Progenitor cell of endocrine pancreas (in vitro differentiated cells): ENCODE results near the gene SLC15A1. TPM values are rescaled to one million over a fixed set of nuclear protein-coding genes. Genes with fewer than 3 reads are reported as not detected.

Experiments used
- DNase-seq: peaks from one replicate; pipeline ENCODE4 v3.0.0; 2021; ENCODE audit warnings: low spot score; ENCODE audit not compliant: unreplicated experiment
- H3K27ac Mint-ChIP-seq: 2 replicates; pipeline ENCODE4 v1.8.0; 2021; ENCODE audit warnings: mild to moderate bottlenecking, moderate library complexity, mixed read lengths
- H3K27me3 Mint-ChIP-seq: 2 replicates; pipeline ENCODE4 v1.8.0; 2021; ENCODE audit warnings: mixed read lengths
- H3K36me3 Mint-ChIP-seq: 2 replicates; pipeline ENCODE4 v1.8.0; 2022; ENCODE audit warnings: mixed read lengths; ENCODE audit not compliant: insufficient read depth
- H3K4me1 Mint-ChIP-seq: 2 replicates; pipeline ENCODE4 v1.8.0; 2021; ENCODE audit warnings: low read depth, mixed read lengths
- H3K4me3 Mint-ChIP-seq: 2 replicates; pipeline ENCODE4 v1.8.0; 2021; ENCODE audit warnings: low read depth, mild to moderate bottlenecking, moderate library complexity, mixed read lengths
- H3K9me3 Mint-ChIP-seq: 2 replicates; pipeline ENCODE4 v1.8.0; 2021; ENCODE audit warnings: low read depth, mixed read lengths
- CTCF ChIP-seq: fragments of 200-600 bp; sonication (generic); IDR thresholded peaks from one replicate; pipeline ENCODE4 v1.5.0; 2021; ENCODE audit warnings: antibody characterized with exemption, mild to moderate bottlenecking; ENCODE audit not compliant: unreplicated experiment
- total RNA-seq: library from RNA; stranded (reverse); gene quantifications from 2 replicates; pipeline ENCODE4 v1.2.1, GENCODE V29; 2021

Gene SLC15A1
- total RNA-seq, 1 donor from 2014 or later, result 0.53 TPM

- H3K4me1 Mint-ChIP-seq, result no peaks in the 10 kb centered on the region
- no peak overlapping the region for H3K27ac Mint-ChIP-seq
- H3K4me3 Mint-ChIP-seq, result no peak overlapping the region
- TF ChIP-seq CTCF, result no peak
- H3K36me3 Mint-ChIP-seq, result no peaks in the 10 kb centered on the region
- H3K27me3 Mint-ChIP-seq, result peaks cover 10% of the 10 kb centered on the region
- no peak for DNase-seq
- no peaks in the 10 kb centered on the region for H3K9me3 Mint-ChIP-seq
Measured at GRCh38 chr13:98771838-98772611, 19.6 kb upstream of the SLC15A1 start.

GRCh38 chr13:98769736-98770135 is 17.3 kb upstream of the SLC15A1 start:
- DNase-seq, result no peak
- Mint-ChIP-seq H3K36me3 (no peaks in the 10 kb centered on the region), H3K4me1 (peaks cover 5% of the 10 kb centered on the region), H3K27ac (no peak overlapping the region), H3K9me3 (no peaks in the 10 kb centered on the region), H3K27me3 (peaks cover 10% of the 10 kb centered on the region), H3K4me3 (no peak overlapping the region)
- no peak for TF ChIP-seq CTCF

- Mint-ChIP-seq H3K27ac (no peak overlapping the region), H3K27me3 (peaks cover 10% of the 10 kb centered on the region), H3K4me1 (peaks cover 5% of the 10 kb centered on the region), H3K9me3 (no peaks in the 10 kb centered on the region), H3K36me3 (no peaks in the 10 kb centered on the region), H3K4me3 (no peak overlapping the region)
- no peak for DNase-seq
- TF ChIP-seq CTCF, result no peak
Measured at GRCh38 chr13:98768522-98768921, 16.1 kb upstream of the SLC15A1 start.

- TF ChIP-seq CTCF, result no peak
- H3K36me3 Mint-ChIP-seq, result no peaks in the 10 kb centered on the region
- H3K4me1 Mint-ChIP-seq, result peaks cover 6% of the 10 kb centered on the region
- no peaks in the 10 kb centered on the region for H3K9me3 Mint-ChIP-seq
- no peak for DNase-seq
- peaks cover 10% of the 10 kb centered on the region for H3K27me3 Mint-ChIP-seq
- no peak overlapping the region for H3K27ac Mint-ChIP-seq
- H3K4me3 Mint-ChIP-seq, result no peak overlapping the region
Measured at GRCh38 chr13:98766697-98767096, 14.2 kb upstream of the SLC15A1 start.

- no peak for DNase-seq
- H3K4me1 Mint-ChIP-seq, result peaks cover 12% of the 10 kb centered on the region
- no peak for TF ChIP-seq CTCF
- no peak overlapping the region for H3K4me3 Mint-ChIP-seq
- H3K27ac Mint-ChIP-seq, result no peak overlapping the region
- peaks cover 7% of the 10 kb centered on the region for H3K27me3 Mint-ChIP-seq
- H3K9me3 Mint-ChIP-seq, result no peaks in the 10 kb centered on the region
- no peaks in the 10 kb centered on the region for H3K36me3 Mint-ChIP-seq
Measured at GRCh38 chr13:98765996-98766519, 13.6 kb upstream of the SLC15A1 start.
